Keratinocyte (primary cell): ENCODE data around the gene TM7SF3.

Experiments
- CTCF ChIP-seq, 3 experiments: IDR thresholded peaks in 1 of 3; conservative IDR thresholded peaks in 1 of 3; optimal IDR thresholded peaks in 1 of 3; 2 replicates in 2 of 3; 3 replicates in 1 of 3; pipeline versions ENCODE3 to v1.5.1; 2011; ENCODE audit warnings: low read length in 3 of 3, mild to moderate bottlenecking in 3 of 3, moderate library complexity in 2 of 3, control low read depth in 1 of 3, inconsistent platforms in 1 of 3; ENCODE audit not compliant: insufficient read depth in 2 of 3; ENCODE audit errors: extremely low read depth in 1 of 3
- EZH2 ChIP-seq: IDR thresholded peaks from one replicate; pipeline ENCODE4 v1.6.1; 2012; ENCODE audit warnings: inconsistent platforms, mild to moderate bottlenecking, low read length, moderate library complexity

- TF ChIP-seq CTCF (optimal IDR thresholded peaks at IDR 0.05 in 1 of 3, IDR thresholded peaks at IDR 0.05 in 1 of 3, conservative IDR thresholded peaks at IDR 0.05 in 1 of 3; ENCODE audit: extremely low read depth in 1 of 3, insufficient read depth in 2 of 3, low read length in 3 of 3) (no peak), EZH2 (no peak)
These were observed 41.8 kb upstream of the TM7SF3 start for GRCh38 chr12:27055966-27056365.
